Measurements from ENCODE around the gene GJA4. TPM values are rescaled to one million over a fixed set of nuclear protein-coding genes. Genes with fewer than 3 reads are reported as not detected.

GJA4 gene
- total and polyA plus RNA-seq, 2 donors (not counting 3 experiments of a cell fraction or from before 2014, with no cell fraction given) = 22.1 to 175 TPM

DNA sequence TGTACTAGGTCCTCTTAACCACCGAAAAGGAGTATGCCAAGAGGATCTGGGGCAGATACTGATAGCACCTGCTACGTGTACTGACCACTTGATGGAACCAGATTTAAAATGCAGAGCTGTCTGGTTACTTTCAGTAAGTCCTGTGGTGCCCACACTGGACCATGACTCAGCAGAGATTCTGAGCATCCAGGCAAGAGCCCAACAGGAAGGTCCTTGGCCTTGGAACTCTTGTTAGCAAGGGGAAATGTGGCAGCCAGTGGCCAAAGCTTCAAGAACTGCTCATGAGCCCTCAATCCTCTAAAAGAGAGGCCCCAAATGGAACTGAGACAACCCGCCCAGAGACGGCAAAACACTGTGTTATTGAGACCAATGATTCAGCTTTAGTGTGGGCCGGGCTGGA lies 42.2 kb upstream of the GJA4 start:
- H3K4me1 ChIP-seq (ENCODE audit: control insufficient read depth, extremely low read depth, insufficient read depth, low read length) = no peaks in the 10 kb centered on the region
- TF ChIP-seq EZH2 (IDR thresholded peaks at IDR 0.05; ENCODE audit: borderline replicate concordance, low read depth, low read length, severe bottlenecking) (no peak), GATA2 (IDR thresholded peaks at IDR 0.05; ENCODE audit: insufficient read depth, insufficient read length, low read depth, low read length) (no peak), MYC (IDR thresholded peaks at IDR 0.05; ENCODE audit: low read depth, low read length) (no peak), POLR2A (IDR thresholded peaks at IDR 0.05; ENCODE audit: low read depth, low read length) (no peak), JUN (IDR thresholded peaks at IDR 0.05; ENCODE audit: borderline replicate concordance, insufficient read depth, insufficient read length, low read depth) (no peak)
- TF ChIP-seq, protein P1, sequence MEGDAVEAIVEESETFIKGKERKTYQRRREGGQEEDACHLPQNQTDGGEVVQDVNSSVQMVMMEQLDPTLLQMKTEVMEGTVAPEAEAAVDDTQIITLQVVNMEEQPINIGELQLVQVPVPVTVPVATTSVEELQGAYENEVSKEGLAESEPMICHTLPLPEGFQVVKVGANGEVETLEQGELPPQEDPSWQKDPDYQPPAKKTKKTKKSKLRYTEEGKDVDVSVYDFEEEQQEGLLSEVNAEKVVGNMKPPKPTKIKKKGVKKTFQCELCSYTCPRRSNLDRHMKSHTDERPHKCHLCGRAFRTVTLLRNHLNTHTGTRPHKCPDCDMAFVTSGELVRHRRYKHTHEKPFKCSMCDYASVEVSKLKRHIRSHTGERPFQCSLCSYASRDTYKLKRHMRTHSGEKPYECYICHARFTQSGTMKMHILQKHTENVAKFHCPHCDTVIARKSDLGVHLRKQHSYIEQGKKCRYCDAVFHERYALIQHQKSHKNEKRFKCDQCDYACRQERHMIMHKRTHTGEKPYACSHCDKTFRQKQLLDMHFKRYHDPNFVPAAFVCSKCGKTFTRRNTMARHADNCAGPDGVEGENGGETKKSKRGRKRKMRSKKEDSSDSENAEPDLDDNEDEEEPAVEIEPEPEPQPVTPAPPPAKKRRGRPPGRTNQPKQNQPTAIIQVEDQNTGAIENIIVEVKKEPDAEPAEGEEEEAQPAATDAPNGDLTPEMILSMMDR (IDR thresholded peaks at IDR 0.05; ENCODE audit: extremely low read depth in 1 of 2, insufficient read depth in 1 of 2, low read depth in 1 of 2, low read length in 2 of 2) = no peak
- TF ChIP-seq, protein P2, sequence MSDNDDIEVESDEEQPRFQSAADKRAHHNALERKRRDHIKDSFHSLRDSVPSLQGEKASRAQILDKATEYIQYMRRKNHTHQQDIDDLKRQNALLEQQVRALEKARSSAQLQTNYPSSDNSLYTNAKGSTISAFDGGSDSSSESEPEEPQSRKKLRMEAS (IDR thresholded peaks at IDR 0.05; ENCODE audit: insufficient read depth, insufficient read length) = no peak
- H2AFZ ChIP-seq (ENCODE audit: low read depth, low read length) = no peak overlapping the region
- H3K4me3 ChIP-seq (replicated peaks in 1 of 3; ENCODE audit: insufficient read depth in 1 of 3, low read depth in 1 of 3, low read length in 3 of 3) = no peak overlapping the region
- POLR2A ChIA-PET = no interaction called here
- intact Hi-C loops (cut with micrococcal nuclease) = no loop called here
- H3K27me3 ChIP-seq (ENCODE audit: control insufficient read depth in 2 of 2, insufficient read depth in 2 of 2, low read length in 2 of 2) = no peaks in the 10 kb centered on the region
- CTCF ChIA-PET = interaction anchor here (0.7 to 0.9 kb wide), 2 partner anchors 8 to 1118 kb away, joined by 6 to 7 read pairs; no protein-coding TSS in a partner anchor
- H3K9ac ChIP-seq (replicated peaks; ENCODE audit: extremely low read depth, insufficient read depth, low read length) = no peak overlapping the region
- dilution Hi-C loops (cut with MboI; ENCODE audit: extremely low pct_ligation_motif_present, low sequenced_read_pairs) = no loop called here
- no peak for FAIRE-seq
- no peaks in the 10 kb centered on the region for H3K36me3 ChIP-seq (ENCODE audit: control insufficient read depth in 2 of 2, extremely low read depth in 1 of 2, insufficient read depth in 2 of 2, low read length in 2 of 2)
- no TSS peak for BruUV-seq (replicated peaks)
- H3K9me3 ChIP-seq (replicated peaks; ENCODE audit: control insufficient read depth, insufficient read depth, low read length) = no peaks in the 10 kb centered on the region
- H4K20me1 ChIP-seq (replicated peaks; ENCODE audit: control insufficient read depth, extremely low read depth, insufficient read depth, low read length) = no peaks in the 10 kb centered on the region
- no peak for DNase-seq (ENCODE audit: low read depth, low spot score)
- no peak overlapping the region for H3K27ac ChIP-seq (ENCODE audit: insufficient read depth, low read depth, low read length)
- no peaks in the 10 kb centered on the region for H3K9me1 ChIP-seq (replicated peaks; ENCODE audit: control insufficient read depth, extremely low read depth, insufficient read depth, low read length)
- no peaks in the 10 kb centered on the region for H3K79me2 ChIP-seq (ENCODE audit: control insufficient read depth, insufficient read depth, low read length)
- H3K4me2 ChIP-seq (ENCODE audit: insufficient read depth, low read length) = no peak overlapping the region
